ENCODE measurements around the gene STARD5.
A peak's percentile ranks its signal among the peaks of the same experiment; 100 is the strongest.

The STARD5 gene

DNA sequence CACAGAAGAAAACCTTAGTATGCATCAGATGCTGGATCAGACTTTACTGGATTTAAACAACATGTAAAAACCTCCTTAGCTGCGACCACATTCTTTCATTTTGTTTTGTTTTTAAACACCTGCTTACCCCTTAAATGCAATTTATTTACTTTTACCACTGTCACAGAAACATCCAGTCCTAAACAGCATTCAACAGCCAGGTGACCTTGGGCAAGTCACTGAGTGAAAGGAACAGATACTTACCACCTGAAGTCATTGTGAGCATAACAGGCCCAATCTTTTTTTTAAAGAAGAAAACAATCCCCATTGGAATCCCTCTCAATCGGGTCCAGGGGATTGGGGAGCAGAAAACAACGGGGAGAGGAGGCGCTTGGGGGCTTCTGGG is 390 bp downstream of the STARD5 start:
- Histone ChIP-seq H3K9me3 (ENCODE audit: insufficient read depth, low read length, severe bottlenecking) (no peaks in the 10 kb centered on the region), H3K4me3 (ENCODE audit: low read depth in 1 of 2, low read length in 2 of 2) (peak overlapping the region; percentile 37 to 81), H3K9ac (ENCODE audit: low read depth, low read length) (peak overlapping the region; percentile 72), H3K27me3 (ENCODE audit: insufficient read depth, low read length, poor library complexity) (no peaks in the 10 kb centered on the region), H3K27ac (ENCODE audit: low read length) (peak overlapping the region; percentile 65), H3K79me2 (ENCODE audit: insufficient read depth, low read length) (no peaks in the 10 kb centered on the region), H3K36me3 (ENCODE audit: insufficient read depth, low read length) (peaks cover 17% of the 10 kb centered on the region), H2AFZ (ENCODE audit: low read depth, low read length) (peak overlapping the region; percentile 89), H3K4me1 (ENCODE audit: insufficient read depth, low read length) (peaks cover 30% of the 10 kb centered on the region), H3K4me2 (ENCODE audit: insufficient read depth, low read length) (peak overlapping the region; percentile 83), H4K20me1 (ENCODE audit: insufficient read depth, low read length) (no peaks in the 10 kb centered on the region)
- DNase-seq (no peak), ATAC-seq (ENCODE audit: insufficient read depth, low read depth) (no peak)
- TF ChIP-seq, protein P1, sequence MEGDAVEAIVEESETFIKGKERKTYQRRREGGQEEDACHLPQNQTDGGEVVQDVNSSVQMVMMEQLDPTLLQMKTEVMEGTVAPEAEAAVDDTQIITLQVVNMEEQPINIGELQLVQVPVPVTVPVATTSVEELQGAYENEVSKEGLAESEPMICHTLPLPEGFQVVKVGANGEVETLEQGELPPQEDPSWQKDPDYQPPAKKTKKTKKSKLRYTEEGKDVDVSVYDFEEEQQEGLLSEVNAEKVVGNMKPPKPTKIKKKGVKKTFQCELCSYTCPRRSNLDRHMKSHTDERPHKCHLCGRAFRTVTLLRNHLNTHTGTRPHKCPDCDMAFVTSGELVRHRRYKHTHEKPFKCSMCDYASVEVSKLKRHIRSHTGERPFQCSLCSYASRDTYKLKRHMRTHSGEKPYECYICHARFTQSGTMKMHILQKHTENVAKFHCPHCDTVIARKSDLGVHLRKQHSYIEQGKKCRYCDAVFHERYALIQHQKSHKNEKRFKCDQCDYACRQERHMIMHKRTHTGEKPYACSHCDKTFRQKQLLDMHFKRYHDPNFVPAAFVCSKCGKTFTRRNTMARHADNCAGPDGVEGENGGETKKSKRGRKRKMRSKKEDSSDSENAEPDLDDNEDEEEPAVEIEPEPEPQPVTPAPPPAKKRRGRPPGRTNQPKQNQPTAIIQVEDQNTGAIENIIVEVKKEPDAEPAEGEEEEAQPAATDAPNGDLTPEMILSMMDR (IDR thresholded peaks at IDR 0.05; ENCODE audit: borderline replicate concordance, extremely low read depth, low read length, poor library complexity, severe bottlenecking), result no peak
- TF ChIP-seq EZH2 (IDR thresholded peaks at IDR 0.05; ENCODE audit: borderline replicate concordance, low read depth, low read length, severe bottlenecking), result no peak

- peak overlapping the region; percentile 83 for H3K4me2 ChIP-seq (ENCODE audit: insufficient read depth, low read length)
- DNase-seq (no peak), ATAC-seq (ENCODE audit: insufficient read depth, low read depth) (no peak)
- H2AFZ ChIP-seq (ENCODE audit: low read depth, low read length), result no peak overlapping the region
- H3K9ac ChIP-seq (ENCODE audit: low read depth, low read length), result peak overlapping the region; percentile 72; the same call in 1 of the 2 replicates
- peaks cover 24% of the 10 kb centered on the region for H3K36me3 ChIP-seq (ENCODE audit: insufficient read depth, low read length)
- no peaks in the 10 kb centered on the region for H3K27me3 ChIP-seq (ENCODE audit: insufficient read depth, low read length, poor library complexity)
- no peaks in the 10 kb centered on the region for H3K9me3 ChIP-seq (ENCODE audit: insufficient read depth, low read length, severe bottlenecking)
- H4K20me1 ChIP-seq (ENCODE audit: insufficient read depth, low read length), result no peaks in the 10 kb centered on the region
- peak overlapping the region in 1 of 2 experiments; percentile 81; a peak in 1 of 4 replicates for H3K4me3 ChIP-seq (ENCODE audit: low read depth in 1 of 2, low read length in 2 of 2)
- no peak for TF ChIP-seq EZH2 (IDR thresholded peaks at IDR 0.05; ENCODE audit: borderline replicate concordance, low read depth, low read length, severe bottlenecking)
- TF ChIP-seq, protein P1 (IDR thresholded peaks at IDR 0.05; ENCODE audit: borderline replicate concordance, extremely low read depth, low read length, poor library complexity, severe bottlenecking), result no peak
- H3K79me2 ChIP-seq (ENCODE audit: insufficient read depth, low read length), result no peaks in the 10 kb centered on the region
- peaks cover 30% of the 10 kb centered on the region for H3K4me1 ChIP-seq (ENCODE audit: insufficient read depth, low read length)
- H3K27ac ChIP-seq (ENCODE audit: low read length), result no peak overlapping the region
These were observed 1.2 kb downstream of the STARD5 start for GRCh38 chr15:81322676-81323253.

DNA sequence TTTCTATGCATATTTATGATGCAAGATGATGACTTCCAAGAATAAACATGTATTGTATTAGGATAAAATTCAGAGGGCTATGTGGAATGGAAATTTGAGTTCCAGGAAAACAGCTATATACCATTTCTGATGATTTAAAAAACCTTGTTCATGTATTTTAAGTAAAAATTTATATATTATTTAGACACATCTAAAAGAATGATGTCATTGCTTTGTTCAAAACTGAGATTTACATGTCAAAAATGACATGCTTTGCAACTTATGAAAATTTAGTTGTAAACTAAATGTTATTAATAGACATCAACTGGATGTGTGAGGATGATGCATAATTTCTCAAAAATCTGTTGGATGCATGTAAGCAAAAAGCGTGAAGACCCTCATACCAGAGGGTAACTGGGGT is 2.3 kb downstream of the STARD5 start:
- no peak overlapping the region for H3K4me2 ChIP-seq (ENCODE audit: insufficient read depth, low read length)
- H3K27me3 ChIP-seq (ENCODE audit: insufficient read depth, low read length, poor library complexity), result no peaks in the 10 kb centered on the region
- peaks cover 30% of the 10 kb centered on the region for H3K4me1 ChIP-seq (ENCODE audit: insufficient read depth, low read length)
- no peak for DNase-seq
- H3K9me3 ChIP-seq (ENCODE audit: insufficient read depth, low read length, severe bottlenecking), result no peaks in the 10 kb centered on the region
- no peak overlapping the region for H2AFZ ChIP-seq (ENCODE audit: low read depth, low read length)
- no peaks in the 10 kb centered on the region for H3K79me2 ChIP-seq (ENCODE audit: insufficient read depth, low read length)
- ATAC-seq (ENCODE audit: insufficient read depth, low read depth), result no peak
- no peak overlapping the region for H3K27ac ChIP-seq (ENCODE audit: low read length)
- H3K36me3 ChIP-seq (ENCODE audit: insufficient read depth, low read length), result peaks cover 32% of the 10 kb centered on the region
- TF ChIP-seq EZH2 (IDR thresholded peaks at IDR 0.05; ENCODE audit: borderline replicate concordance, low read depth, low read length, severe bottlenecking), result no peak
- TF ChIP-seq, protein P1 (IDR thresholded peaks at IDR 0.05; ENCODE audit: borderline replicate concordance, extremely low read depth, low read length, poor library complexity, severe bottlenecking), result no peak
- H3K4me3 ChIP-seq (ENCODE audit: low read depth in 1 of 2, low read length in 2 of 2), result no peak overlapping the region
- no peaks in the 10 kb centered on the region for H4K20me1 ChIP-seq (ENCODE audit: insufficient read depth, low read length)
- no peak overlapping the region for H3K9ac ChIP-seq (ENCODE audit: low read depth, low read length)

Measured in DND-41 (cell line).